Measurements from ENCODE around the gene JARID2. TPM values are rescaled to one million over a fixed set of nuclear protein-coding genes. Genes with fewer than 3 reads are reported as not detected.

The JARID2 gene
- total and polyA plus RNA-seq, 4 donors: 1.4 to 12.3 (median 3.4) TPM

DNA sequence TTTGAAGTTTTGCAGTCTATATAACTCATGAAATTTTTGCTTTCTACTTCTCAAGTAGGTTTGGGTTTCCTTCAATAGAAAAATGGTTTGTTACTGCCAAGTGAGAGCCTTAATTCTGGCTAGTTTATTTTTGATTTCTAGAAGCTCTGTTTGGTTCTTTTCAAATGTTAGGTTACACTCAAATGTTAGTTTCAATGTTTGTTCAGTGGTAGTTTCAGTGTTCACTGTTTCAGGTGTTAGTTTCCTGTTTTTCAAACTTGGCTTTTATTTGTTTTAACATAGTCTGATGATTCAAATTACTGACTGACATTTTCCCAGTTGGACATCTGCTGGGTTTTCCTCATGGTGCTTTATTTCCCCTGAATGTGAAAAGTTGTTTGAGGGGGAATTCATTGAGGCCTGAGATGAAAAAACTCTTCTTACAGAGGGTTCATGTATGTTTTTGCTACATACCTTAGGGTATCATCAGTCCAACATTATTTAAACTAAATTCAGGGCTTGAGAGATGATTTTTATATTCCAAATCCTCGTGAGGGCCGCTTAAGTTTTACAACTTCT lies 189.0 kb downstream of the JARID2 start:
- no peak for DNase-seq (ENCODE audit: low spot score)
- Histone ChIP-seq H3K9ac (ENCODE audit: low read depth in 1 of 2, low read length in 2 of 2) (no peak overlapping the region), H3K4me3 (ENCODE audit: low read depth in 1 of 3, low read length in 3 of 3) (no peak overlapping the region), H3K27me3 (ENCODE audit: control insufficient read depth in 4 of 4, insufficient read depth in 4 of 4, low read length in 3 of 4) (no peaks in the 10 kb centered on the region), H3K4me1 (ENCODE audit: control insufficient read depth in 4 of 4, insufficient read depth in 4 of 4, low read length in 3 of 4) (peaks cover 5 to 20% (median 12%) of the 10 kb centered on the region in 4 donors), H3K27ac (ENCODE audit: low read depth in 1 of 2, low read length in 2 of 2) (no peak overlapping the region), H3K36me3 (ENCODE audit: control insufficient read depth in 4 of 4, insufficient read depth in 3 of 4, low read depth in 1 of 4, low read length in 3 of 4) (no peaks in the 10 kb centered on the region), H3K9me3 (ENCODE audit: control insufficient read depth in 4 of 4, low read length in 3 of 4) (no peaks in the 10 kb centered on the region)
- over 99% methylated on average over 2 of the region's 2 CpGs for WGBS
- TF ChIP-seq RAD21 (IDR thresholded peaks at IDR 0.05): no peak
- no peak for TF ChIP-seq RXRA (IDR thresholded peaks at IDR 0.05)
- TF ChIP-seq, protein P1, sequence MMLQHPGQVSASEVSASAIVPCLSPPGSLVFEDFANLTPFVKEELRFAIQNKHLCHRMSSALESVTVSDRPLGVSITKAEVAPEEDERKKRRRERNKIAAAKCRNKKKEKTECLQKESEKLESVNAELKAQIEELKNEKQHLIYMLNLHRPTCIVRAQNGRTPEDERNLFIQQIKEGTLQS (IDR thresholded peaks at IDR 0.05): no peak
- TF ChIP-seq SP1 (IDR thresholded peaks at IDR 0.05): no peak
- TF ChIP-seq, protein P2, sequence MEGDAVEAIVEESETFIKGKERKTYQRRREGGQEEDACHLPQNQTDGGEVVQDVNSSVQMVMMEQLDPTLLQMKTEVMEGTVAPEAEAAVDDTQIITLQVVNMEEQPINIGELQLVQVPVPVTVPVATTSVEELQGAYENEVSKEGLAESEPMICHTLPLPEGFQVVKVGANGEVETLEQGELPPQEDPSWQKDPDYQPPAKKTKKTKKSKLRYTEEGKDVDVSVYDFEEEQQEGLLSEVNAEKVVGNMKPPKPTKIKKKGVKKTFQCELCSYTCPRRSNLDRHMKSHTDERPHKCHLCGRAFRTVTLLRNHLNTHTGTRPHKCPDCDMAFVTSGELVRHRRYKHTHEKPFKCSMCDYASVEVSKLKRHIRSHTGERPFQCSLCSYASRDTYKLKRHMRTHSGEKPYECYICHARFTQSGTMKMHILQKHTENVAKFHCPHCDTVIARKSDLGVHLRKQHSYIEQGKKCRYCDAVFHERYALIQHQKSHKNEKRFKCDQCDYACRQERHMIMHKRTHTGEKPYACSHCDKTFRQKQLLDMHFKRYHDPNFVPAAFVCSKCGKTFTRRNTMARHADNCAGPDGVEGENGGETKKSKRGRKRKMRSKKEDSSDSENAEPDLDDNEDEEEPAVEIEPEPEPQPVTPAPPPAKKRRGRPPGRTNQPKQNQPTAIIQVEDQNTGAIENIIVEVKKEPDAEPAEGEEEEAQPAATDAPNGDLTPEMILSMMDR (IDR thresholded peaks at IDR 0.05; ENCODE audit: low read depth, low read length, missing input control): no peak
- no peak for TF ChIP-seq GABPA (IDR thresholded peaks at IDR 0.05 in 1 of 2, conservative IDR thresholded peaks at IDR 0.05 in 1 of 2)
- no peak for TF ChIP-seq TAF1 (conservative IDR thresholded peaks at IDR 0.05)
- no peak for TF ChIP-seq FOXA1 (IDR thresholded peaks at IDR 0.05)

DNA sequence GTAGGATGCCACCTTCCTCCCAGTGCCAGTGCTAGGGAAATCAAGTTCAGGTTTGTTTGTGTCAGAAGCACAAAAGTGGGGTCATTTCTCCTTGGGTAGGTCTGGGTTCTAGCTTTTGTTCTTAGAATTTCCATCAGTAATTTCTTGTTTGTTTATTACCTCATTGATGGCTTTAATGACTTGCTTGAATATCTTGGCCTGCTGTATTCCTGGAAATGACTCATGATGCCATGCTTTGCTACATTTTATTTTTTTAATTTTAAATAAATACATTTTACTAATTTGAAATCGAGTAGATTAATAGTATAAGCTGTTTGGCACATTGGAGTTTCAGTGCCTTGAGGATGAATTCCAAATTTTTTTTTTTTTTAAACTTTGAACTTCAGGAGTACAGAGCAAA lies 189.6 kb downstream of the JARID2 start:
- H3K27ac ChIP-seq (ENCODE audit: low read depth in 1 of 2, low read length in 2 of 2): no peak overlapping the region
- no peaks in the 10 kb centered on the region for H3K27me3 ChIP-seq (ENCODE audit: control insufficient read depth in 4 of 4, insufficient read depth in 4 of 4, low read length in 3 of 4)
- DNase-seq (ENCODE audit: low spot score): no peak
- H3K4me3 ChIP-seq (ENCODE audit: low read depth in 1 of 3, low read length in 3 of 3): no peak overlapping the region
- no peak overlapping the region for H3K9ac ChIP-seq (ENCODE audit: low read depth in 1 of 2, low read length in 2 of 2)
- H3K36me3 ChIP-seq (ENCODE audit: control insufficient read depth in 4 of 4, insufficient read depth in 3 of 4, low read depth in 1 of 4, low read length in 3 of 4): no peaks in the 10 kb centered on the region
- TF ChIP-seq, protein P3, sequence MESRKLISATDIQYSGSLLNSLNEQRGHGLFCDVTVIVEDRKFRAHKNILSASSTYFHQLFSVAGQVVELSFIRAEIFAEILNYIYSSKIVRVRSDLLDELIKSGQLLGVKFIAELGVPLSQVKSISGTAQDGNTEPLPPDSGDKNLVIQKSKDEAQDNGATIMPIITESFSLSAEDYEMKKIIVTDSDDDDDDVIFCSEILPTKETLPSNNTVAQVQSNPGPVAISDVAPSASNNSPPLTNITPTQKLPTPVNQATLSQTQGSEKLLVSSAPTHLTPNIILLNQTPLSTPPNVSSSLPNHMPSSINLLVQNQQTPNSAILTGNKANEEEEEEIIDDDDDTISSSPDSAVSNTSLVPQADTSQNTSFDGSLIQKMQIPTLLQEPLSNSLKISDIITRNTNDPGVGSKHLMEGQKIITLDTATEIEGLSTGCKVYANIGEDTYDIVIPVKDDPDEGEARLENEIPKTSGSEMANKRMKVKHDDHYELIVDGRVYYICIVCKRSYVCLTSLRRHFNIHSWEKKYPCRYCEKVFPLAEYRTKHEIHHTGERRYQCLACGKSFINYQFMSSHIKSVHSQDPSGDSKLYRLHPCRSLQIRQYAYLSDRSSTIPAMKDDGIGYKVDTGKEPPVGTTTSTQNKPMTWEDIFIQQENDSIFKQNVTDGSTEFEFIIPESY (IDR thresholded peaks at IDR 0.05): no peak
- TF ChIP-seq, protein P2 (IDR thresholded peaks at IDR 0.05; ENCODE audit: low read depth, low read length, missing input control): no peak
- TF ChIP-seq SP1 (IDR thresholded peaks at IDR 0.05): no peak
- no peak for TF ChIP-seq EGR1 (IDR thresholded peaks at IDR 0.05; ENCODE audit: low read depth in 2 of 2)
- TF ChIP-seq, protein P4, sequence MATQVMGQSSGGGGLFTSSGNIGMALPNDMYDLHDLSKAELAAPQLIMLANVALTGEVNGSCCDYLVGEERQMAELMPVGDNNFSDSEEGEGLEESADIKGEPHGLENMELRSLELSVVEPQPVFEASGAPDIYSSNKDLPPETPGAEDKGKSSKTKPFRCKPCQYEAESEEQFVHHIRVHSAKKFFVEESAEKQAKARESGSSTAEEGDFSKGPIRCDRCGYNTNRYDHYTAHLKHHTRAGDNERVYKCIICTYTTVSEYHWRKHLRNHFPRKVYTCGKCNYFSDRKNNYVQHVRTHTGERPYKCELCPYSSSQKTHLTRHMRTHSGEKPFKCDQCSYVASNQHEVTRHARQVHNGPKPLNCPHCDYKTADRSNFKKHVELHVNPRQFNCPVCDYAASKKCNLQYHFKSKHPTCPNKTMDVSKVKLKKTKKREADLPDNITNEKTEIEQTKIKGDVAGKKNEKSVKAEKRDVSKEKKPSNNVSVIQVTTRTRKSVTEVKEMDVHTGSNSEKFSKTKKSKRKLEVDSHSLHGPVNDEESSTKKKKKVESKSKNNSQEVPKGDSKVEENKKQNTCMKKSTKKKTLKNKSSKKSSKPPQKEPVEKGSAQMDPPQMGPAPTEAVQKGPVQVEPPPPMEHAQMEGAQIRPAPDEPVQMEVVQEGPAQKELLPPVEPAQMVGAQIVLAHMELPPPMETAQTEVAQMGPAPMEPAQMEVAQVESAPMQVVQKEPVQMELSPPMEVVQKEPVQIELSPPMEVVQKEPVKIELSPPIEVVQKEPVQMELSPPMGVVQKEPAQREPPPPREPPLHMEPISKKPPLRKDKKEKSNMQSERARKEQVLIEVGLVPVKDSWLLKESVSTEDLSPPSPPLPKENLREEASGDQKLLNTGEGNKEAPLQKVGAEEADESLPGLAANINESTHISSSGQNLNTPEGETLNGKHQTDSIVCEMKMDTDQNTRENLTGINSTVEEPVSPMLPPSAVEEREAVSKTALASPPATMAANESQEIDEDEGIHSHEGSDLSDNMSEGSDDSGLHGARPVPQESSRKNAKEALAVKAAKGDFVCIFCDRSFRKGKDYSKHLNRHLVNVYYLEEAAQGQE (IDR thresholded peaks at IDR 0.05): no peak
- TF ChIP-seq FOXA2 (IDR thresholded peaks at IDR 0.05): no peak
- TF ChIP-seq RAD21 (IDR thresholded peaks at IDR 0.05): no peak
- TF ChIP-seq JUND (IDR thresholded peaks at IDR 0.05): no peak
- TF ChIP-seq FOXA1 (IDR thresholded peaks at IDR 0.05): no peak
- no peak for TF ChIP-seq GABPA (IDR thresholded peaks at IDR 0.05 in 1 of 2, conservative IDR thresholded peaks at IDR 0.05 in 1 of 2)
- TF ChIP-seq HNF4A (conservative IDR thresholded peaks at IDR 0.05): no peak
- TF ChIP-seq, protein P5, sequence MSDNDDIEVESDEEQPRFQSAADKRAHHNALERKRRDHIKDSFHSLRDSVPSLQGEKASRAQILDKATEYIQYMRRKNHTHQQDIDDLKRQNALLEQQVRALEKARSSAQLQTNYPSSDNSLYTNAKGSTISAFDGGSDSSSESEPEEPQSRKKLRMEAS (IDR thresholded peaks at IDR 0.05): no peak
- TF ChIP-seq NR2F2 (IDR thresholded peaks at IDR 0.05): no peak
- peaks cover 5 to 19% (median 12%) of the 10 kb centered on the region in 4 donors for H3K4me1 ChIP-seq (ENCODE audit: control insufficient read depth in 4 of 4, insufficient read depth in 4 of 4, low read length in 3 of 4)
- WGBS: 56% methylated on average over 1 of the region's 1 CpG
- H3K9me3 ChIP-seq (ENCODE audit: control insufficient read depth in 4 of 4, low read length in 3 of 4): no peaks in the 10 kb centered on the region

Data from liver (tissue), 9 donors.